Measurements from ENCODE around the gene OR56B1. TPM values are rescaled to one million over a fixed set of nuclear protein-coding genes. Genes with fewer than 3 reads are reported as not detected.

Gene OR56B1
- total and polyA plus RNA-seq, 2 of the 8 experiments (the other 6 are each of a cell fraction or from before 2014, with no cell fraction given) = 0.20 TPM; not detected in 1

DNA sequence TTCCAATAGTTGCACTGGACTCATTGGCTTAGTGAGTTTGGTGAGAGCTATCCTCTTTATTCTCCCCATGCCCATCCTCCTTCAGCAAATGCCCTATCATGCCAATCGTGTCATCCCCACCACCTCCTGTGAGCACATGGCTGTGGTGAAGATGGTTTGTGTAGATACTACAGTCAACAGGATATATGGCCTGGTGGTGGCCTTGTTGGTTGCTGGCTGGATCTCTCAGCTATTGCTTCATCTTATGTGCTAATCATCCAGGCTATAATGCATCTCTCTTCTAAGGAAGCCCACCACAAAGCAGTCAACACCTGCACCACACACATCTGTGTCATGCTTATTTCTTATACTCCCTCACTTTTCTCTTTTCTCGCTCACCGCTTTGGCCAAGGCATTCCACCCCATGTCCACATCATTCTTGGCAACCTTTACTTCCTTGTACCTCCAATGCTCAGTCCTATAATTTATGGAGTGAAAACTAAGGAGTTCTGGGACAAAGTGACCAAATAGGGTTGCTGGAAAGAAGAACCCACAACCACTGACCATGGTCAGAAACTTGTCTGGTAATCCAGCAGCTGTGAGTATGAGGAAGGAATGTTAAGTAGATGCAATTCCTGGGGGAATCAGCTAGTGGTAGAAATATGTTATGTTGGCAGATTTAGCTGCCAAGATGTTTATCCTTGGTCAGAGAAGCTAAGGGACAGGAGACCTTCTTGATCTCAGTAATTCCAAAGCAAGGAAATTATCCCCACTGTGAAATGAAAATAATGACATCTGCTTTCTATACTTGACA is 16.3 kb upstream of the OR56B1 start (continued):
- TF ChIP-seq POU5F1 (IDR thresholded peaks at IDR 0.05; ENCODE audit: low read depth, low read length) (no peak), EP300 (IDR thresholded peaks at IDR 0.05; ENCODE audit: borderline replicate concordance in 1 of 2, low read depth in 2 of 2, low read length in 2 of 2) (no peak), HDAC2 (IDR thresholded peaks at IDR 0.05; ENCODE audit: borderline replicate concordance in 1 of 2, low read depth in 2 of 2, low read length in 2 of 2) (no peak), CBX8 (IDR thresholded peaks at IDR 0.05; ENCODE audit: borderline replicate concordance, low read depth, low read length) (no peak)
- TF ChIP-seq, protein P1, sequence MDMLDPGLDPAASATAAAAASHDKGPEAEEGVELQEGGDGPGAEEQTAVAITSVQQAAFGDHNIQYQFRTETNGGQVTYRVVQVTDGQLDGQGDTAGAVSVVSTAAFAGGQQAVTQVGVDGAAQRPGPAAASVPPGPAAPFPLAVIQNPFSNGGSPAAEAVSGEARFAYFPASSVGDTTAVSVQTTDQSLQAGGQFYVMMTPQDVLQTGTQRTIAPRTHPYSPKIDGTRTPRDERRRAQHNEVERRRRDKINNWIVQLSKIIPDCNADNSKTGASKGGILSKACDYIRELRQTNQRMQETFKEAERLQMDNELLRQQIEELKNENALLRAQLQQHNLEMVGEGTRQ (IDR thresholded peaks at IDR 0.05; ENCODE audit: low read length) = no peak

All from H1 (cell line).